Epithelial cell of proximal tubule (primary cell): Measurements from ENCODE around the gene KCNMA1. TPM values are rescaled to one million over a fixed set of nuclear protein-coding genes. Genes with fewer than 3 reads are reported as not detected.

Experiments used
- DNase-seq: peaks from one replicate; pipeline ENCODE4 v3.0.0-alpha.2; 2011; ENCODE audit warnings: low read depth
- H3K4me3 ChIP-seq: 2 replicates; pipeline ENCODE4 v1.5.1; 2011; ENCODE audit warnings: low read depth, mild to moderate bottlenecking, low read length
- CTCF ChIP-seq: conservative IDR thresholded peaks from 2 replicates; pipeline ENCODE4 v1.5.1; 2012; ENCODE audit warnings: low read depth, mild to moderate bottlenecking, low read length
- total RNA-seq: library from RNA; depleted of rRNA; stranded (reverse); fragments of >200 nt; gene quantifications from 2 replicates; pipeline ENCODE4 v1.2.3, GENCODE V29; 2015

Gene KCNMA1
- total RNA-seq, 1 donor from 2014 or later: 12.5 TPM

- no peak overlapping the region for H3K4me3 ChIP-seq
- no peak for DNase-seq
- TF ChIP-seq CTCF: no peak
These were observed 250.8 kb downstream of the KCNMA1 start for GRCh38 chr10:77386838-77387237.

- no peak for TF ChIP-seq CTCF
These were observed 251.2 kb downstream of the KCNMA1 start for GRCh38 chr10:77386365-77386764.

GRCh38 chr10:77385315-77385714 lies 252.3 kb downstream of the KCNMA1 start:
- no peak overlapping the region for H3K4me3 ChIP-seq
- no peak for TF ChIP-seq CTCF
- no peak for DNase-seq

More at GRCh38 chr10:77386365-77386764, 251.2 kb downstream of the KCNMA1 start:
- H3K4me3 ChIP-seq: no peak overlapping the region
- no peak for DNase-seq

GRCh38 chr10:77383861-77384553 lies 253.6 kb downstream of the KCNMA1 start:
- no peak overlapping the region for H3K4me3 ChIP-seq
- no peak for TF ChIP-seq CTCF
- DNase-seq: no peak

GRCh38 chr10:77381750-77382149 lies 255.9 kb downstream of the KCNMA1 start:
- H3K4me3 ChIP-seq: no peak overlapping the region
- no peak for TF ChIP-seq CTCF
- DNase-seq: no peak

GRCh38 chr10:77380723-77381122 lies 256.9 kb downstream of the KCNMA1 start:
- no peak for TF ChIP-seq CTCF
- H3K4me3 ChIP-seq: no peak overlapping the region
- DNase-seq: no peak

GRCh38 chr10:77380191-77380590 lies 257.4 kb downstream of the KCNMA1 start:
- H3K4me3 ChIP-seq: no peak overlapping the region
- no peak for DNase-seq
- TF ChIP-seq CTCF: no peak
